GM12878 (cell line): Measurements from ENCODE around the gene MAMDC4. TPM values are rescaled to one million over a fixed set of nuclear protein-coding genes. Genes with fewer than 3 reads are reported as not detected.

Source experiments
- ATAC-seq: fragments of 200-7000 bp; cut with Tn5 transposase; 3 replicates; pipeline ENCODE4 v1.9.1; 2020; ENCODE audit warnings: mild to moderate bottlenecking, moderate library complexity
- BruUV-seq: library from RNA; stranded (reverse); fragments of 400-500 nt; replicated peaks from 2 replicates; lab custom pipeline; 2021; lab: Mats Ljungman, UMichigan
- CTCF ChIA-PET: fragments of 300-600 bp; sonication (Branson Sonifier 250); formaldehyde crosslinking; extraction: SDS; loops from one replicate; lab custom pipeline; 2021; ENCODE audit warnings: inconsistent platforms; lab: Yijun Ruan, JAX
- POLR2A ChIA-PET: fragments of 350-600 bp; formaldehyde crosslinking; extraction: SDS; loops from one replicate; lab custom pipeline; 2021; ENCODE audit warnings: inconsistent platforms; lab: Charles Lee
- RAD21 ChIA-PET: fragments of 300-600 bp; sonication (Branson Sonifier 250); formaldehyde crosslinking; loops from one replicate; lab custom pipeline; 2023; ENCODE audit warnings: antibody characterized with exemption; ENCODE audit not compliant: unreplicated experiment; lab: Charles Lee
- SMC1A ChIA-PET: fragments of 300-600 bp; sonication (Branson Sonifier 250); formaldehyde crosslinking; loops from one replicate; lab custom pipeline; 2023; ENCODE audit not compliant: unreplicated experiment, uncharacterized antibody; lab: Charles Lee
- DNase-seq: peaks from one replicate; pipeline ENCODE4 v3.0.0-alpha.2; 2011; ENCODE audit warnings: low read depth, low spot score
- FAIRE-seq: peaks from 3 replicates; lab custom pipeline; 2011; peaks lifted over from hg19 to GRCh38; lab: Jason Lieb, UNC
- H2AFZ ChIP-seq: 2 replicates; pipeline ENCODE4 v1.6.0; 2011; ENCODE audit warnings: low read depth, low read length, control low read depth; ENCODE audit not compliant: control insufficient read depth
- H3K27ac ChIP-seq: 2 replicates; pipeline ENCODE4 v1.5.1; 2011; ENCODE audit warnings: control low read depth; ENCODE audit not compliant: control insufficient read depth, insufficient read depth
- H3K27me3 ChIP-seq, 2 experiments: replicated peaks in 1 of 2; 2 replicates each; pipeline versions ENCODE4 v1.6.0 to v1.6.1; 2011; ENCODE audit warnings: low read length in 1 of 2; ENCODE audit not compliant: control insufficient read depth in 2 of 2, insufficient read depth in 2 of 2
- H3K36me3 ChIP-seq, 2 experiments: 2 replicates each; pipeline ENCODE4 v1.5.1; 2011; ENCODE audit warnings: low read length in 1 of 2; ENCODE audit not compliant: control insufficient read depth in 2 of 2, insufficient read depth in 2 of 2
- H3K4me1 ChIP-seq: 2 replicates; pipeline ENCODE4 v1.6.1; 2011; ENCODE audit warnings: mild to moderate bottlenecking, low read length, moderate library complexity, mixed read lengths; ENCODE audit not compliant: control insufficient read depth, insufficient read depth
- H3K4me2 ChIP-seq: 2 replicates; pipeline ENCODE4 v1.6.0; 2011; ENCODE audit warnings: control low read depth; ENCODE audit not compliant: control insufficient read depth, insufficient read depth
- H3K4me3 ChIP-seq: fragments of 200-600 bp; sonication (generic); 2 replicates; pipeline ENCODE4 v1.5.1; 2016
- H3K79me2 ChIP-seq: 2 replicates; pipeline ENCODE4 v1.6.0; 2011; ENCODE audit warnings: low read length; ENCODE audit not compliant: control insufficient read depth, insufficient read depth
- H3K9ac ChIP-seq: 2 replicates; pipeline ENCODE4 v1.8.0; 2011; ENCODE audit warnings: low read length, control low read depth, mixed read lengths; ENCODE audit not compliant: control insufficient read depth, insufficient read depth
- H3K9me3 ChIP-seq: replicated peaks from 3 replicates; pipeline ENCODE4 v1.5.1; 2011; ENCODE audit warnings: mild to moderate bottlenecking, low read length; ENCODE audit not compliant: control insufficient read depth, insufficient read depth
- H4K20me1 ChIP-seq: 2 replicates; pipeline ENCODE4 v1.6.0; 2011; ENCODE audit not compliant: control insufficient read depth, insufficient read depth
- CREM ChIP-seq: IDR thresholded peaks from 2 replicates; pipeline ENCODE4 v1.6.1; 2014; ENCODE audit warnings: antibody characterized with exemption, low read depth
- FOXK2 ChIP-seq: fragments of 450-650 bp; IDR thresholded peaks from 2 replicates; pipeline ENCODE4 v1.6.1; 2017; ENCODE audit warnings: mild to moderate bottlenecking, moderate library complexity
- NFIC ChIP-seq: IDR thresholded peaks from 2 replicates; pipeline ENCODE4 v1.6.1; 2012; ENCODE audit warnings: low read depth, mild to moderate bottlenecking, inconsistent platforms, low read length, moderate library complexity
- POU2F2 ChIP-seq: IDR thresholded peaks from 3 replicates; pipeline ENCODE4 v1.6.1; 2011; ENCODE audit warnings: low read depth, mild to moderate bottlenecking, low read length, borderline replicate concordance
- RBBP5 ChIP-seq: fragments of 200-600 bp; sonication (generic); conservative IDR thresholded peaks from 2 replicates; pipeline ENCODE4 v1.6.1; 2016
- SIN3A ChIP-seq: IDR thresholded peaks from 2 replicates; pipeline ENCODE4 v1.6.1; 2012; ENCODE audit warnings: low read depth, low read length, improper control_type of control experiment
- SMC3 ChIP-seq: IDR thresholded peaks from 2 replicates; pipeline ENCODE4 v1.6.1; 2011; ENCODE audit warnings: low read length, improper control_type of control experiment, borderline replicate concordance
- WGBS: methylation state at CpG from one replicate; pipeline ENCODE4 v1.1.6; 2016; ENCODE audit warnings: low lambda C conversion rate; ENCODE audit not compliant: insufficient replicate concordance, insufficient coverage; ENCODE audit errors: missing lambda C conversion rate; 5-methylcytosine and 5-hydroxymethylcytosine counted together
- in situ Hi-C: fragments of 300-500 bp; cut with MboI; formaldehyde crosslinking; loops from 9 replicates; pipeline ENCODE4 v1.14.3; 2018; ENCODE audit warnings: mixed read lengths
- intact Hi-C: fragments of 100-400 bp; cut with micrococcal nuclease; formaldehyde crosslinking; loops from one replicate; pipeline ENCODE4 v1.14.2; 2022; ENCODE audit not compliant: unreplicated experiment
- polyA plus RNA-seq, 11 experiments: library from polyadenylated mRNA; depleted of rRNA in 4 of 11; unstranded in 6 of 11; stranded (reverse) in 5 of 11; fragments of >200 nt; fragmentation: Nextera tagmentation in 4 of 11; fragmentation: Illumina TruSeq in 1 of 11; extraction: Ambion mirVana in 4 of 11; extraction: Trizol in 1 of 11; gene quantifications; 1 replicate in 1 of 11; 2 replicates in 10 of 11; pipeline versions ENCODE4 v1.2.1 to v1.2.3, GENCODE V29; 2011 to 2016; ENCODE audit warnings: inconsistent platforms in 2 of 11, missing spikeins in 2 of 11, low read depth in 1 of 11
- total RNA-seq, 4 experiments: library from RNA; depleted of rRNA in 3 of 4; stranded (reverse); fragments of >200 nt in 3 of 4; fragmentation: Illumina TruSeq in 1 of 4; extraction: Trizol in 1 of 4; gene quantifications; 2 replicates each; pipeline versions ENCODE4 v1.2.1 to v1.2.3, GENCODE V29; 2013 to 2021
- TF ChIP-seq, protein P1 (sequence below): fragments of 450-650 bp; IDR thresholded peaks from 2 replicates; pipeline ENCODE4 v1.6.1; 2016; ENCODE audit warnings: mild to moderate bottlenecking

The MAMDC4 gene
- total and polyA plus RNA-seq, 10 of the 15 experiments (the other 5 are each of a cell fraction or from before 2014, with no cell fraction given) = 0.22 to 5.7 (median 2.4) TPM; not detected in 1

- H3K4me3 ChIP-seq = no peak overlapping the region
- H3K27me3 ChIP-seq = no peaks in the 10 kb centered on the region
- TF ChIP-seq SMC3 = no peak
- TF ChIP-seq CREM = no peak
- TF ChIP-seq SIN3A = no peak
- no peak for TF ChIP-seq FOXK2
- TF ChIP-seq POU2F2 = no peak
- no peak overlapping the region for H3K27ac ChIP-seq
- no peak for DNase-seq
- ChIA-PET CTCF (interaction anchor here (0.7 kb wide), 1 partner anchor 189 kb away, joined by 3 read pairs; no protein-coding TSS in a partner anchor), RAD21 (no interaction called here), POLR2A (no interaction called here), SMC1A (no interaction called here)
- intact Hi-C loops = no loop called here
- H3K9ac ChIP-seq = no peak overlapping the region
- H4K20me1 ChIP-seq = no peaks in the 10 kb centered on the region
- H3K4me2 ChIP-seq = no peak overlapping the region
- no peak for ATAC-seq
- FAIRE-seq = no peak
- peaks cover 42% of the 10 kb centered on the region for H3K4me1 ChIP-seq
- in situ Hi-C loops = no loop called here
- BruUV-seq = no TSS peak
- peaks cover 61% of the 10 kb centered on the region for H3K79me2 ChIP-seq
- no peaks in the 10 kb centered on the region for H3K9me3 ChIP-seq
- 80% methylated on average over 11 of the region's 11 CpGs for WGBS
- no peak overlapping the region for H2AFZ ChIP-seq
- peaks cover 10 to 22% of the 10 kb centered on the region in 2 experiments for H3K36me3 ChIP-seq
Observed at GRCh38 chr9:136896027-136896426, 43.9 kb downstream of the MAMDC4 start.

DNA sequence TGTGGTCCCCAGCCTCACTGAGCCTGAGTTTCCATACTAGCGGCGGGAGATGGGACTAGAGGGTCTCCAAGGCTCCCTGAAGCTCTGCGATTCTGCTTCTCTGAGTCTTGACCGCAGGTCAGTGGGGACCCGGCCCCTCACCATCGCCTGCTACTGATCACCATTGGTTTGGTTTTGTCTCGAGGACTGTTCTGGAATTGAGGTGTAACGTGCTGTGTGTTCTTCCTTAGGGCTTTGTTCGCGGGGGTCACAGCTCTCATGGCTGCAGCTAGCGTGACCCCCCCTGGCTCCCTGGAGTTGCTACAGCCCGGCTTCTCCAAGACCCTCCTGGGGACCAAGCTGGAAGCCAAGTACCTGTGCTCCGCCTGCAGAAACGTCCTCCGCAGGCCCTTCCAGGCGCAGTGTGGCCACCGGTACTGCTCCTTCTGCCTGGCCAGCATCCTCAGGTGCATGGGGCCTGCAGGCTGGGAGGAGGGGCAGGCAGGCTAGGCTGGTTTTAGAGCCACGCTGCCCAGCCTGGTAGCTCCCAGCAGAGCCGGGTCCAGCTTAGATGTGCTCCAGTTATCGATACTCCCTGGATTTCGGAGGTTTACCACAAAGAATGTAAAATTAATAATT lies 46.4 kb downstream of the MAMDC4 start:
- TF ChIP-seq RBBP5 = no peak
- TF ChIP-seq, protein P1, sequence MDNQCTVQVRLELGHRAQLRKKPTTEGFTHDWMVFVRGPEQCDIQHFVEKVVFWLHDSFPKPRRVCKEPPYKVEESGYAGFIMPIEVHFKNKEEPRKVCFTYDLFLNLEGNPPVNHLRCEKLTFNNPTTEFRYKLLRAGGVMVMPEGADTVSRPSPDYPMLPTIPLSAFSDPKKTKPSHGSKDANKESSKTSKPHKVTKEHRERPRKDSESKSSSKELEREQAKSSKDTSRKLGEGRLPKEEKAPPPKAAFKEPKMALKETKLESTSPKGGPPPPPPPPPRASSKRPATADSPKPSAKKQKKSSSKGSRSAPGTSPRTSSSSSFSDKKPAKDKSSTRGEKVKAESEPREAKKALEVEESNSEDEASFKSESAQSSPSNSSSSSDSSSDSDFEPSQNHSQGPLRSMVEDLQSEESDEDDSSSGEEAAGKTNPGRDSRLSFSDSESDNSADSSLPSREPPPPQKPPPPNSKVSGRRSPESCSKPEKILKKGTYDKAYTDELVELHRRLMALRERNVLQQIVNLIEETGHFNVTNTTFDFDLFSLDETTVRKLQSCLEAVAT = 0 out of 2 replicates have a peak, but pooled peaks have one; percentile 47
- TF ChIP-seq NFIC = no peak
- Histone ChIP-seq H3K36me3 (peaks cover 17 to 31% of the 10 kb centered on the region in 2 experiments), H3K27me3 (no peaks in the 10 kb centered on the region), H3K27ac (peak overlapping the region; percentile 34), H3K4me2 (peak overlapping the region; percentile 49), H3K4me1 (peaks cover 65% of the 10 kb centered on the region), H3K4me3 (no peak overlapping the region; the same call in 1 of the 2 replicates), H3K9ac (no peak overlapping the region; the same call in 1 of the 2 replicates), H3K79me2 (peaks cover 58% of the 10 kb centered on the region), H2AFZ (no peak overlapping the region), H3K9me3 (no peaks in the 10 kb centered on the region), H4K20me1 (no peaks in the 10 kb centered on the region)
- in situ Hi-C loops (no loop called here), intact Hi-C loops (no loop called here)
- POLR2A ChIA-PET = interaction anchor here (0.6 to 1.4 kb wide), 4 partner anchors 13 to 82 kb away, joined by 3 to 4 read pairs (median 3); partner anchors contain the start of gene TRAF2
- no peak for DNase-seq
- no peak for ATAC-seq
- BruUV-seq = no TSS peak
- SMC1A ChIA-PET = interaction anchor here (7.5 kb wide), 1 partner anchor 14 kb away, joined by 70 read pairs; the partner anchor contains the start of gene TRAF2
- no peak for FAIRE-seq
- WGBS = 88% methylated on average over 21 of the region's 21 CpGs
- RAD21 ChIA-PET = interaction anchor here (0.9 to 3.5 kb wide), 6 partner anchors 9 to 188 kb away, joined by 3 to 18 read pairs (median 5); partner anchors contain the start of genes AJM1, FBXW5, MAN1B1 and TRAF2
- CTCF ChIA-PET = interaction anchor here (0.7 to 3.1 kb wide), 12 partner anchors 11 to 112 kb away, joined by 3 to 20 read pairs (median 4); partner anchors contain the start of genes AJM1, TMEM141 and TRAF2
